GM18951 (cell line): ENCODE measurements around the gene HDAC4.

Experiments used
- POLR2A ChIP-seq: IDR thresholded peaks from 4 replicates; pipeline ENCODE4 v1.6.1; 2011; ENCODE audit warnings: mild to moderate bottlenecking; ENCODE audit not compliant: insufficient read length, insufficient read depth; ENCODE audit errors: extremely low read depth
- in situ Hi-C: fragments of 300-500 bp; cut with MboI; formaldehyde crosslinking; loops from one replicate; pipeline ENCODE4 v1.12.0; 2022; ENCODE audit warnings: low sequenced_read_pairs, mixed read lengths, inconsistent platforms; ENCODE audit not compliant: unreplicated experiment

The HDAC4 gene

GRCh38 chr2:239202836-239203235 lies 198.0 kb downstream of the HDAC4 start:
- no peak for TF ChIP-seq POLR2A
- in situ Hi-C loops = no loop called here

GRCh38 chr2:239202343-239202742 lies 198.5 kb downstream of the HDAC4 start:
- no peak for TF ChIP-seq POLR2A

GRCh38 chr2:239201884-239202283 lies 198.9 kb downstream of the HDAC4 start:
- in situ Hi-C loops = no loop called here
- TF ChIP-seq POLR2A = no peak

More at GRCh38 chr2:239202343-239202742, 198.5 kb downstream of the HDAC4 start:
- in situ Hi-C loops = no loop called here

- TF ChIP-seq POLR2A = no peak
- in situ Hi-C loops = no loop called here
Observed at GRCh38 chr2:239201531-239201876, 199.3 kb downstream of the HDAC4 start.

GRCh38 chr2:239200646-239201530 lies 199.9 kb downstream of the HDAC4 start:
- in situ Hi-C loops = no loop called here
- no peak for TF ChIP-seq POLR2A

- TF ChIP-seq POLR2A = no peak
- in situ Hi-C loops = no loop called here
Observed at GRCh38 chr2:239199041-239199768, 201.6 kb downstream of the HDAC4 start.

GRCh38 chr2:239198221-239198620 lies 202.6 kb downstream of the HDAC4 start:
- TF ChIP-seq POLR2A = no peak
- in situ Hi-C loops = no loop called here

GRCh38 chr2:239197146-239197545 lies 203.7 kb downstream of the HDAC4 start:
- no peak for TF ChIP-seq POLR2A
- in situ Hi-C loops = no loop called here

- in situ Hi-C loops = no loop called here
- no peak for TF ChIP-seq POLR2A
Observed at GRCh38 chr2:239196474-239197021, 204.3 kb downstream of the HDAC4 start.

- in situ Hi-C loops = no loop called here
- no peak for TF ChIP-seq POLR2A
Observed at GRCh38 chr2:239195992-239196391, 204.8 kb downstream of the HDAC4 start.

- in situ Hi-C loops = no loop called here
- no peak for TF ChIP-seq POLR2A
Observed at GRCh38 chr2:239195318-239195871, 205.4 kb downstream of the HDAC4 start.

GRCh38 chr2:239194731-239195317 lies 206.0 kb downstream of the HDAC4 start:
- no peak for TF ChIP-seq POLR2A
- in situ Hi-C loops = no loop called here

GRCh38 chr2:239193925-239194677 lies 206.7 kb downstream of the HDAC4 start:
- no peak for TF ChIP-seq POLR2A
- in situ Hi-C loops = no loop called here

- TF ChIP-seq POLR2A = no peak
- in situ Hi-C loops = no loop called here
Observed at GRCh38 chr2:239193401-239193811, 207.4 kb downstream of the HDAC4 start.
